GM21737 (cell line): ENCODE measurements around the gene KCNIP3.
A peak's percentile ranks its signal among the peaks of the same experiment; 100 is the strongest.
"Not testable (repeated sequence)": the region's sequence is repeated elsewhere in the genome, so short reads cannot be mapped to it uniquely, and the experiment has no call there.

ENCODE experiments used
- ATAC-seq: cut with Tn5 transposase; IDR thresholded peaks from one replicate; pipeline ENCODE4 v1.9.1; 2021; ENCODE audit warnings: mild to moderate bottlenecking, moderate library complexity; ENCODE audit not compliant: unreplicated experiment

KCNIP3 gene

DNA sequence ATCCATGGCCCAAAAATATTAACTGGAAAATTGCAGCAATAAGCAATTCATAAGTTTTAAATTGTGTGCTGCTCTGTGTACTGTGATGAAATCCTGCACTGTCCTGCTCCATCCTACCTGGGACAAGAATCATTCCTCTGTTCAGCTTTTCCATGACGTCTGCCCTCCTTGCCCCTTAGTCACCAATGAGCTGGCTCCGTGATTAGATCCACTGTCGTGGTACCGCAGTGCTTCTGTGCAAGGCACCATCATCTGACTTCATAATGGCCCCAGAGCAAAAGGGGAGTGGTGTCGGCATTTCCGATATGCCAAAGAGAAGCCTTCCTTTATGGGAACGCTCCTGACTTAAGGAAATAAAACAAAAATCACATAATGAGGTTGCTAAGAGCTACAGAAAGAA lies 101.9 kb downstream of the KCNIP3 start:
- no peak for ATAC-seq

DNA sequence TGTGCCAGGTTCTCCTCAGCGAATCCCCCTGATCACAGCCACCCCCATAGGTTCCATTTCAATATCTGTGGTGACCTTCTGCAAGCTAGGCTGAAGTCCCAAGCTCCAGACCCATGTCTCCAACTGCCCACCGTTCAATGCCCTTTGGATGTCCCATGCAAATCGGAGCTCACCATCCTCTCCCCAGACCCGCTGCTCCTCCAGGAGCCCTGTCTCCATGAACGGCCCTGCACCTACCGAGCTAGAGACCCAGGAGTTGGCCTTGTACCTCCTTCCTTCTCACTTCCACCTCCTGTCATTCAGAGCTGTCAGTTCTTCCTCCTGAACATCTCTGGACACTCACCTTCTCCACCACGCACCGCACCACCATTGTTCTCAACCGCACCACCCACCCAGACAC lies 104.3 kb downstream of the KCNIP3 start:
- ATAC-seq, result no peak

DNA sequence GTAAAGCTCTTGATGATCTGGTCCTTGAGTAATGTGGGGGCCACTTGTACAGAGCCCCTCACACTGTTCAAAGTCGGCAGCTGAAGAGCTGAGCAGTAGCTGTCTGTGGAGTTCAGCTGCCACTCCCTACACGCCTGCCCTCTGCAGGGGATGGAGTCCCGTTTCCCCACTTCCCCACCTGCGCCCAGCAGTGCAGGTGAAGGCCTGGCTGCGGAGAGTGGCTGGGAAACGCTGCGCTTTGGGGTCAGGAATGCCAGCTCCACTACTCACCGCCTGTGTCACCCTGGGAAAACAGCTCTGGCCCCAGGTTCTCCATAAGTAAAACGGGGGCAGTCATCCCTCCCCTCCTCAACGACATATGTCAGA lies 104.8 kb downstream of the KCNIP3 start:
- ATAC-seq, result peak; percentile 16

DNA sequence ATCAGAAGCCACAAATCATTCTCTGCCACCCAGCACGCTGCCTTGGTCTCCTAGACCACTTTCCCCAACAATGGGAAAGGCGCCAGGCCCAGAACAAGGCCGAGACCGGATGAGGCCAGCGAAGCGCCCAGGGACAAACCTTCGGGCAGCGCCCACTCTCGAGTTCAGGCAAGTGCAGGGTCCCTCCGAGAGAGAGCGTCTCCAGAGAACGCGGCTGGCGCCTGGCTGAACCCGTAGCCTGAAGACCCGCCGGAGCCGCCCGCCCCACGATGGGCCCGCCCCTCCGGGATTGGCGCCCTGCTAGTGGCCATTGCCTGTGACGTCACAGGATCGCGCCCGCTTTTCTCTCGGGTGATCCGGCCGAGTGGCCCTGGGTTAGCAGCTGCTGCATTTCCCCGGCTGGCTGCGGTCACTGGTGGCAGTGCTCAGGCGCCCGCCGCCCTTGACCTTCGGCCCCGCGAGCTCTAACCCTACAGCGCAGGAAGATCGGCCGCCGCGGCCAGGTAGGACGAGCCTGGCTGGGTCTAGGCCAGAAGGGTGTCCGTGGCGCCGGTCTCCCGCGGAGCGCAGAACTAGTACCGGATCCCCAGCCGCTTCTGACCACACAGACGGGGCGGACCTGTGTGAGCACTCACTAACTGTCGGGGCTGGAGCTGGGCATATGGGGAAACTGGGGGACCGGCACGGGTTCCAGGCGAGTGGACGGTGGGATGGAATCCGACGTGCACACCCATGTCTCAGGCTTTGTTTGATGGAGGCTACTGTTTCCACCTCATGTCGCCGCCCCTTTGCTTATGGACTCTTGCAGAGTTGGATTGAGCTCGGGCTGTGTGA lies 105.4 kb downstream of the KCNIP3 start, which contains the start of gene FAHD2A:
Gene FAHD2A, plus strand, starts transcription at position 339 of the 834 bp plus-strand sequence. CDS start 2,851 bp downstream, outside the sequence.
- peak; percentile 95 for ATAC-seq

DNA sequence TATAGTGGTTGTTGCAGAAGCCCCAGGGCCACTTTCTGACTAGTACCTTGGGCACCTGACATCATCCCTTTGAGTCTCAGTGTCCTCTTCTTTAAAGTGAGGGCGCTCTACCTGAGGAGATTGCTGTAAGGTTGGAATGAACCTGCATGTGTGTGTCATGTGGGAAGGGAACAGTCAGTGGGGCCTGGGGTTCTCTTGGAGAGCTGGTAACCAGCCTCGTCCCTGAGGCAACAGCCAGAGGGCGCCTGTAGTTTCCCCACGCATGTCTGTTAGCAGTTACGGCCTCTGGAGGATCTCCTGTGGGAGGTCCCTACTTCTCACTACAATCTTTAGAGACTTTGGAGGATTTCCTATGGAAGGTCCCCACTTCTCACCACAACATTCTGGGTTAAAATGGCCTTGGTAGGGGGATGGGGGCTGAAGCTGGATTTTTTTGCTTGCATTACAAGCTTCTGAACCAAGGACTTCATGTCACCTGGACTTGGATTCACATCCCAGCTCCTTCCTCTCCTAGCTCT lies 106.1 kb downstream of the KCNIP3 start:
- peak; percentile 23 for ATAC-seq

DNA sequence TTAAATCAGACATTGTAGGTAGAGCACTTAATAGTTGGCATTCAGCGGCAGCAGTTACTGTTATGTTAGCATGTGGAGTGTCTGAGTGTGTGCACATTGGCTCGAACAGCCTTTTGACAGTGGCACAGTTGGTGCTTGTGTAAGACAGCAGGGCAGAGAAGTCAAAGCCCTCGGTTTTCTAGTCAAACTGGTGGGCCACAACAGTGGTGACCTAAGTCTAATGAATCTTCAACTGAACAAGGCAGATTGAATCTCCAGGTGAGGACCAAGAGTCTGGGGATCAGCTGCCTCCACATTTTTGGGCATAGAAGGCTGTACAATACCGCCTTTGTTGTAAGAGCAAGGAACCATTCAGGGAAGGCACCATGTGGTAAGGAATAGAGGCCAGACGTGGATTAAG lies 106.7 kb downstream of the KCNIP3 start:
- not testable (repeated sequence) for ATAC-seq

DNA sequence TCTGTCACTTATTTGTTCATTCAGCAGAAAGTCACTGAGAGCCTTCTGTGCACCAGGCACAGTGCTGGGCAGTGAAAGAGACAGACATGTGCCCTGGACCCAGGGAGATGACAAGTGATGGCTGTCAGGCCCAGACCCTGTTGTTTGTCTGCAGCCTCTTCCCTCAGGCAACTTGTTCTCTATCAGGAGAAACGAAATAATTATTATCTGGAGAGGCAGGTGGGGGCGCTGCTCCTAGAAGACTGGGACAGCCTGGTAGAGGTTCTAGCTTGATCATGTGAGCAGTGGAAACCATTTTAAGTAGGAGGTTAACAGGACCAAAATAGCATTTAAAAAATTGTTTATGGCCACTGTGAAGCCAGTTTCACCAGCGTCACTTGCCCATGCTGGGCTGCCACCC lies 107.5 kb downstream of the KCNIP3 start:
- ATAC-seq, result not testable (repeated sequence)

DNA sequence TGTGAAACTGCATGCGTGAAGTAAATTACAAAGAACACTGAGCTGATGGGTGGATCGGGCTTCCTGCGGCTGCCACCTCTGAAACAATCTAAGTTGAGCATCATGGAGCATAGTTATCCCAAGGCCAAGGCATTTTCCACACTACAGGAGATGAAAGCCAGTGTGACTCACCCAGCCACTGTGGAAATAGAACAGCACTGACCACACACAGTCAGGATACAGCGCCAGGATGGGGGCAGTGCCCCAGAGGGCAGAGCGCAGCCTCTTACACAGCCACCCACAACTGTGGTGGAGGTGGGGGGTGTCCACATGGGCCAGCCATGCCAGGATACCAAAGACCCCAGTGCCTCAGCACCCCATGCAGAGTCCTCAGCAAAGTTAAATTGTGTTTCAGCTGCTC lies 114.1 kb downstream of the KCNIP3 start:
- not testable (repeated sequence) for ATAC-seq

DNA sequence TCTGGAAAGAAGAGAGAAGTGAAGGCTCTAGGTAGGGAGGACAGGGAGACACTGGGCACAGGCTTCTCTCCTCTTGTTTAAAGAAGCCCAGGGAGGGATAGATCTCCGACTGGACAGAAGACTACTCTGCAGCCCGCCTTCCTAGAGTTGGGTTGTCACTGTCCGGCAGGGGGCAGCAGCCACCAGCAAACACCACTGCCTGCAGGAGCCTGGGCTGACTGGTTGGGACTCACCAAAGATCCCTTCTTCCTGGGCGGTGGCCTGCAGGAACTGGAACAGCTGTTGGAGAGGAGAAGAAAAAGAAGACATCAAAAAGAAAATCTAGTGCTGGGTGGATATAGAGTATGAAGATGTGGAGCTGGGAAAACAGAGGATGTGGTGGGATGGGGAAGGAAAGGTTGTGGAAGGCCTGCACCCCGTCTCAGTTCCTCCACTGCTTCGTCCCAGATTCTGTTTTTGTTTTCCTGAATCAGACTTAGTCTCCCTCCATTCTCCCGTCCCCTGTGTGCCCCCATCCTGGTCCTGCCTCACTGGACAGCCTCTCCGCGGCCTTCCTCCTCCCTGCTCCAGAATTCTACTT lies 117.0 kb downstream of the KCNIP3 start:
- not testable (repeated sequence) for ATAC-seq

DNA sequence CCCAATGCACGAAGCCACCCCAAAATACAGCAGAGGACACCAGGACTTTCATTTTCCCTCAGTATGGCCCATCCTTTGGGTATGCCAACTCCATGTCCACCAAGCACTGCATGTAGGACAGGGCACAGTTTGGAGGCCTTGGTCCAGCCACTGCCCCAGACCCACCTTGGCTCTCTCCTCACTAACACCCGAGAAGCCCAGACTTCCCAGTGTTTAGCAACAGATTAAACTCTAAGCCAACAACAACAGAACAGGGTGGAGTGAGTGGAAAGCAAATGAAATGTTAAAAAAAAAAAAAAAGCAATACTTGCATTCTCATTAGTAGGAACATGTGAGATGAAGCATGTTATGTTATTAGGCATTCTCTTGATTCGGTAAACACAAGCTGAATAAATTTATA lies 118.0 kb downstream of the KCNIP3 start:
- not testable (repeated sequence) for ATAC-seq

DNA sequence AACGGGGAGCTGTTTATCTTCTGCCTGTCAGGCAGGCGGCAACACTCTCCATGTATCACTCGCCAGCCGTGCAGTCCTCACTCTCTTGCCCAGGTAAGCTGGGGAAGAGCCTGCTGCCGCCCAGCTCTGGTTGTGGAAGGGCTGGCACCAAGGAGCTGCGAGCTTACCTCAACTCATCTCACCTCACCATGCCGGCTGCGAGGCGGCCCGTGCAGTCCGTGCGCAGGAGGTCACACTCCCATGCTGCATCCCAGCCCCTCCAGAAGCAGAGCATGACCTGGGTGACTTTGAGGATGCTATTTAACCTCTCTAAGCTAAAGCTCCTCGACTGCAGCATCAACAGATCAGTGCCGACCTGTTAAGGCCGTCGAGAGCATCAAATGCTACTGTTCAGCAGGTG lies 118.4 kb downstream of the KCNIP3 start:
- not testable (repeated sequence) for ATAC-seq

DNA sequence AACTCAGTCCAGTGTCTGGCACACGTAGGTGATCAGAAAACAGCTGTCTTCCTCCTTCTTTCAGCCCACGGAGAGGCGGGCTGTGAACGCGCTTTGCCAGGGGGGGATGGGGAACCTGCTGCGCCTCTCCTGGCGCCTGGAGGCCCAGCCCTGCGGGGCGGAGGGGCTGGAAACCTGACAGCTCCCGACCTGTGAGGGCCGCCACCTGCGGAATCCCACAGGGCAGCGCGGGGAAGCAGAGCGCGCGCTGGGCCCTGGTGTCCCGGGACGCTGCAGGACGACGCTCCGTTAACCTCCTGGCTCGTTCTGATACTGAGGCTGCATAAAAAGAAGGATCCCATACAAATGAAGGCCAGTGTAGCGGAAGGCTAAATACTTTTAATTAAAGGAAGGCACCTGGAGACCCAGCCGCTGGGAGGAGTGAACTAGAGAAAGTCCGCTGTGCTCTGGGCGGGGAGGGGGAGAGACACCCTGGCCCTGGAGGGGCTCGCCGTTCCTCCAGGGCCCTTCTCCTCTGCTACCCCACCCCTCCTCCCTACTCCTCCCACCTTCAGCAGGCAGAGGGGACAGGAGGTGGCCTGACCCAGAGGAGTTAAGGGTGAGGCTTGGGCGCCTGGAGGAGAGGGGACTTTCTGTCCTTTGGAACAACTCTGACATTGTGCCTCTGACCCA lies 130.2 kb downstream of the KCNIP3 start:
- ATAC-seq, result not testable (repeated sequence)

DNA sequence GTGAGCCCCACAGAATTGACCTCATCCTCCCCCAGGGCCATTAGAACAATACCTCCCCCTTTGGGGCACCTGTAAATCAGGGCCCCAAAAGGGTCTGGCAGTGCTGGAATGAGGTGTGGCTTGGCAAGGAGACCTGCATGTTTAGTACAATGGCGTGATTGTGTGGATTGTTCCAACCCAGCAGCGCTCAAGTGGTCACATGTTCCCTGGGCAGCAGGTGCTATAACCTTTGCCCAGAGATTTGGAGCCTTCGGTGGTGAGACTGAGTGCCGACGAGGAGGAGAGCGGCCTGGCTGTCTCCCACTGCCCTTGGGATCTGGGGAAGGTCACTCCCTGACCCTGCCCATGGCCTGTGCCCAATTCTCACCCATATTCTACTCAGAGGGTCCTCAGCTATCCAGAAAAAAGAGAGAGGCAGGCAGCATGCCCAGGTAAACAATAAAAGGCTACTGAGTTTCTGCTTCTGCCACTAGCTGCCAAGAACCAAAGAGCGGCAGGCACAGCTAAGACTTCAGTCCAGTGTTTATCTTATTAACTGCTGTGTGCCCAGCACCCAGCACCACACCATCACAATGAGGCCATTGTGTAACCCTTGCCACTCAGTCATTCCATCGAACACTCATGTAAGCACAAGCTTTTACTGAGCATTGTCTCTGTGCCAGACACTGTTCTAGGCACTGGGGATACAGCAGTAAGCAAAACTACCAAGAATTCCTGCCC lies 132.8 kb downstream of the KCNIP3 start:
- not testable (repeated sequence) for ATAC-seq

DNA sequence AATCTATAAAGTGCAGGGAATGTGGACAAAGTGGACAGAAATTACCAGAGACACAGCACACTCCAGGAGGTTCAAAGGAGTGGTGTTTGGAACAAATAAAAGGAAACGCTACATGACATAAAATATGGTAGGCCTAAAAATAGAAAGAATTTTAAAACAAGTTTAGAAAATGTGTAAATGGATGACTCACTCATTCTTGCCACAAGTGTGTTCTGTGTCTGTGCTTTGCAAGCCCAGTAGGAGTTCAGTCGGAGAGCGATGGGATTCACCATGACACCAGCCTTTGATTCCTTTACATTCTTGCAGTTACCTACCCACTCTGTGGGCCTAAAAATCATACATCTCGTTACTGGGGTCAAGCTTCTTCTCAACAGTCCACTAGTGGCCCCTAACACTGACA lies 136.2 kb downstream of the KCNIP3 start:
- ATAC-seq, result not testable (repeated sequence)

DNA sequence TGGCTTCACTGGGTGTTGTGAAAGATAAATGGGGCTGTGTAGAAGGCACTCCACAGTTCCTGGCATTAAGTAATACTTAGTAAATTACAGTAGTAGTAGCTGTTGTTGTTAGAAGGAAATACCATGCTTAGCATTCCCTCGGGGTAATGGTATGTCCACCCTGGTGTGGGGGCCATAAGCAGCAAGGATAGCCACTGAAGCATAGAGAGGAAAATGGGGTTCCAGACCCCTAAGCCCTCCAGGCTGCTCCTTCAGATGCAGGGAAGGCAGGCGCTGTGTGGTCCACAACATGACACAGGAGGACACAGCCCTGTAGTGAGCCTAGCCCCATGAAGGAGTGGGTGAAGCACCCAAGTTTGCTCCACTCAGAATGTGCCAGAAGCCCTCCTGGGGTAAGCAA lies 136.8 kb downstream of the KCNIP3 start:
- not testable (repeated sequence) for ATAC-seq

DNA sequence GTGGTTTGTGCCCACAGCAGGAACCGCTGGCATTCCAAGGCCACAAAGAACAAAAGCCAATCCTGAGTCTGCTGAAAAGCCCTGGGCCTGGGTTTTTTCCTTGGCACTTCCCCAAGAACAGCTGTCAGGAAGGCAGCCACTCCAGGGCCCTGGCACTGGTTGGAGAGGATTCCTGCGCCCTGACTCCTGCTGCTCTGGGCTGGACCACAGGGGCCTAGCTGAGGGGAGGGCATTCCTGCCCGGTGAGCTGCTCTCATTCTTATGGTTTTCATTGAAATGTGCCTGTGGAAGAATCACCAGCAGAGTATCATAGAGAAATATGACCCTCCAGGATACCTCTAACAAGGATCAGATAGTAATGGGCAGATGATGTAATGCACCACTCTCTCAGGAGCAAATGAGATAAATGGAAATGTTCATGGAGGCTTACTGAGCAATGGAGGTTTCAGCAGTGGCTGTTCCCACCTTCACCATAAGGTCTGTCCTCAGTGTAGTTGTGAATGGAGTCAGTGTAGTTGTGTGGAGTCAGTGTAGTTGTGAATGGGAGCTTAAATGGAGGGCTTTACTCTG lies 137.4 kb downstream of the KCNIP3 start:
- not testable (repeated sequence) for ATAC-seq

DNA sequence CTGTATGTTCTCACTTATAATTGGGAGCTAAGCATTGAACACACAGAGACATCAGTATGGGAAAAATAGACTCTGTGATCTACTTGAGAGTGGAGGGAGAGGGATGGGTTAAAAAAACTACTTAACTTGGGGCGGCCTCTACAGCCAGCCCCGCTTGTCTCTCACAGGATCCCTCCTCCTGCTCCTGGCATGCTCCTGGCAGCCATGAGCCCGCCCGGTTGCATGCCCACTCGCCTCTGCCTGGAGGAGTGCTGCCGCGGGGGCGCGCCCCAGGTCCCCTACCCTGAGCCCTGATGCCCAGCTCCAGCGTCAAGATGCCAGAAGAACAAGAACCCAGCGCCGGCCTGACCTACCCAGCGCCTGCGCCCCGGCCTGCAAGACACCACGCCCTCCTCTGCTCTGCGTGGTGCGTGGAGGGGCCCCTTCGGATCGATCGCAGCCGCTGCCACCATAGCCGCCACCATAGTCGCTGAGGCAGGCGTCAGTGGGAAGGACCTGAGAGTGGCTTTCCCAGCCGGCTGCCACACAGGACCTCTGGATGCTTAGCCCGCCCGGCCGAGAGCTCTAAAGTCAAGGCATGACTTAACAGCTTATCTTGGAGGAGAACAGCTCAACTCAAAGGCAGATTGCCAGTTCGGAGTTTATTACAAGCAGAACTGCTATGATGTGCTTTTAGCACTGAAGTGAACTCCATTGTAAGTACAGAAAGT lies 138.2 kb downstream of the KCNIP3 start:
- ATAC-seq, result not testable (repeated sequence)
